ENCODE data around the gene BCKDHB. TPM values are rescaled to one million over a fixed set of nuclear protein-coding genes. Genes with fewer than 3 reads are reported as not detected.
"Not testable (repeated sequence)": the region's sequence is repeated elsewhere in the genome, so short reads cannot be mapped to it uniquely, and the experiment has no call there.

The BCKDHB gene
- polyA plus RNA-seq (13.8 to 20.9 TPM (median 13.9 TPM) in 3 replicates), polyA minus RNA-seq (2.5 to 17.5 TPM (median 9.2 TPM) in 3 replicates)
- polyA plus RNA-seq (2011; ENCODE audit: low read depth): 3.9 TPM
- polyA plus RNA-seq (2011; cell fraction: cytosol; rRNA removed): 10.8 and 17.4 TPM in 2 replicates
- 12.1 and 16.8 TPM in 2 replicates for polyA plus RNA-seq (2011; cell fraction: nucleus; rRNA removed)
- 5.6 and 8.5 TPM in 2 replicates for polyA plus RNA-seq (2012; ENCODE audit: low replicate concordance)
- polyA minus RNA-seq (2011; cell fraction: cytosol; rRNA and poly(A)+ RNA removed): 7.1 TPM
- 7.9 and 15.7 TPM in 2 replicates for polyA minus RNA-seq (2011; cell fraction: nucleus; rRNA and poly(A)+ RNA removed)

- DNase-seq (ENCODE audit: low read depth, low spot score): peak; percentile 76
- Histone ChIP-seq H3K79me2 (ENCODE audit: control insufficient read depth, insufficient read depth, low read length) (no peaks in the 10 kb centered on the region), H2AFZ (ENCODE audit: control insufficient read depth, low read length) (peak within 1 kb of the TSS; percentile 92), H3K4me2 (ENCODE audit: control insufficient read depth, extremely low read depth, insufficient read depth, low read depth, low read length) (peak within 1 kb of the TSS; percentile 77), H3K4me3 (ENCODE audit: control insufficient read depth in 2 of 3, extremely low read depth in 1 of 3, insufficient read depth in 2 of 3, low read depth in 1 of 3, low read length in 3 of 3) (peak within 1 kb of the TSS; percentile 74 to 90 (median 81)), H4K20me1 (ENCODE audit: control insufficient read depth, extremely low read depth, insufficient read depth, low read length) (no peaks in the 10 kb centered on the region), H3K9ac (ENCODE audit: control insufficient read depth, extremely low read depth, insufficient read depth, low read length) (peak within 1 kb of the TSS; percentile 69), H3K27me3 (ENCODE audit: control insufficient read depth, extremely low read depth, insufficient read depth, low read length) (no peaks in the 10 kb centered on the region), H3K36me3 (ENCODE audit: control insufficient read depth in 2 of 2, extremely low read depth in 1 of 2, insufficient read depth in 2 of 2, low read length in 2 of 2) (peaks cover 0 to 1% of the 10 kb centered on the region in 2 experiments), H3K9me1 (ENCODE audit: control insufficient read depth, extremely low read depth, insufficient read depth, low read length) (no peaks in the 10 kb centered on the region), H3K27ac (ENCODE audit: control insufficient read depth, insufficient read depth, low read length) (peak within 1 kb of the TSS; percentile 53), H3K4me1 (ENCODE audit: control insufficient read depth, extremely low read depth, insufficient read depth, low read length) (no peaks in the 10 kb centered on the region), H3K9me3 (ENCODE audit: control insufficient read depth, low read depth, low read length) (no peaks in the 10 kb centered on the region)
- peak; percentile 90 for FAIRE-seq
- TF ChIP-seq EZH2 (IDR thresholded peaks at IDR 0.05; ENCODE audit: low read length): no peak
- dilution Hi-C loops (cut with MboI; ENCODE audit: extremely low pct_ligation_motif_present, low sequenced_read_pairs): no loop called here
These were observed at the start of gene BCKDHB for GRCh38 chr6:80106418-80107235. Gene BCKDHB, plus strand, starts transcription at chr6:80106671. Its CDS starts 23 bp downstream, at chr6:80106694.

DNA sequence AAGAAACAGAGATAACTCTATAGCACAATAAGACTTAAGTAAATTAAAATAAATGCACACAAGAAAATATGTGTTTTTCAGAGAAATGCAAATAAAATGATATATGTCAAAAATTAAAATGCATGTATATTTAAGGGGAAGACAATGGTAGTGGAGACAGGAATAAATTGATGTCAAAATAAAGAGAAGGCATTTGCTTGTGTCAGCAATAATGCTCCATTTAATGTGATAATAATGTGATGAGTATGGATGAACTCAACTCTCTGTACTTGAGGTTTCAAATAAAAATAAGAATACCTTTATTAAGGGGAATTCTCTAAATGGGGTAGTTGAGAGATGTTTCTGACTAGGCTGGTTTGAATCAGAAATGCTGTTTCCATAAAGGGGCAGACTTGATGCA lies 45.7 kb upstream of the BCKDHB start:
- Histone ChIP-seq H3K9me1 (ENCODE audit: control insufficient read depth, extremely low read depth, insufficient read depth, low read length) (no peaks in the 10 kb centered on the region), H3K9ac (ENCODE audit: control insufficient read depth, extremely low read depth, insufficient read depth, low read length) (no peak overlapping the region), H4K20me1 (ENCODE audit: control insufficient read depth, extremely low read depth, insufficient read depth, low read length) (no peaks in the 10 kb centered on the region), H3K27ac (ENCODE audit: control insufficient read depth, insufficient read depth, low read length) (no peak overlapping the region), H3K9me3 (ENCODE audit: control insufficient read depth, low read depth, low read length) (no peaks in the 10 kb centered on the region), H2AFZ (ENCODE audit: control insufficient read depth, low read length) (no peak overlapping the region), H3K4me3 (ENCODE audit: control insufficient read depth in 2 of 3, extremely low read depth in 1 of 3, insufficient read depth in 2 of 3, low read depth in 1 of 3, low read length in 3 of 3) (no peak overlapping the region), H3K4me2 (ENCODE audit: control insufficient read depth, extremely low read depth, insufficient read depth, low read depth, low read length) (no peak overlapping the region), H3K27me3 (ENCODE audit: control insufficient read depth, extremely low read depth, insufficient read depth, low read length) (no peaks in the 10 kb centered on the region), H3K36me3 (ENCODE audit: control insufficient read depth in 2 of 2, extremely low read depth in 1 of 2, insufficient read depth in 2 of 2, low read length in 2 of 2) (no peaks in the 10 kb centered on the region), H3K79me2 (ENCODE audit: control insufficient read depth, insufficient read depth, low read length) (no peaks in the 10 kb centered on the region), H3K4me1 (ENCODE audit: control insufficient read depth, extremely low read depth, insufficient read depth, low read length) (no peaks in the 10 kb centered on the region)
- no peak for DNase-seq (ENCODE audit: low read depth, low spot score)
- FAIRE-seq: no peak
- TF ChIP-seq, protein P1, sequence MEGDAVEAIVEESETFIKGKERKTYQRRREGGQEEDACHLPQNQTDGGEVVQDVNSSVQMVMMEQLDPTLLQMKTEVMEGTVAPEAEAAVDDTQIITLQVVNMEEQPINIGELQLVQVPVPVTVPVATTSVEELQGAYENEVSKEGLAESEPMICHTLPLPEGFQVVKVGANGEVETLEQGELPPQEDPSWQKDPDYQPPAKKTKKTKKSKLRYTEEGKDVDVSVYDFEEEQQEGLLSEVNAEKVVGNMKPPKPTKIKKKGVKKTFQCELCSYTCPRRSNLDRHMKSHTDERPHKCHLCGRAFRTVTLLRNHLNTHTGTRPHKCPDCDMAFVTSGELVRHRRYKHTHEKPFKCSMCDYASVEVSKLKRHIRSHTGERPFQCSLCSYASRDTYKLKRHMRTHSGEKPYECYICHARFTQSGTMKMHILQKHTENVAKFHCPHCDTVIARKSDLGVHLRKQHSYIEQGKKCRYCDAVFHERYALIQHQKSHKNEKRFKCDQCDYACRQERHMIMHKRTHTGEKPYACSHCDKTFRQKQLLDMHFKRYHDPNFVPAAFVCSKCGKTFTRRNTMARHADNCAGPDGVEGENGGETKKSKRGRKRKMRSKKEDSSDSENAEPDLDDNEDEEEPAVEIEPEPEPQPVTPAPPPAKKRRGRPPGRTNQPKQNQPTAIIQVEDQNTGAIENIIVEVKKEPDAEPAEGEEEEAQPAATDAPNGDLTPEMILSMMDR (optimal IDR thresholded peaks at IDR 0.05 in 1 of 3, IDR thresholded peaks at IDR 0.05 in 1 of 3, conservative IDR thresholded peaks at IDR 0.05 in 1 of 3; ENCODE audit: extremely low read depth in 1 of 3, insufficient read depth in 2 of 3, low read length in 3 of 3): no peak
- TF ChIP-seq EZH2 (IDR thresholded peaks at IDR 0.05; ENCODE audit: low read length): no peak
- dilution Hi-C loops (cut with MboI; ENCODE audit: extremely low pct_ligation_motif_present, low sequenced_read_pairs): no loop called here

GRCh38 chr6:80068146-80068545 lies 38.3 kb upstream of the BCKDHB start:
- H3K79me2 ChIP-seq (ENCODE audit: control insufficient read depth, insufficient read depth, low read length); H3K36me3 ChIP-seq (ENCODE audit: control insufficient read depth in 2 of 2, extremely low read depth in 1 of 2, insufficient read depth in 2 of 2, low read length in 2 of 2); H2AFZ ChIP-seq (ENCODE audit: control insufficient read depth, low read length); H3K4me2 ChIP-seq (ENCODE audit: control insufficient read depth, extremely low read depth, insufficient read depth, low read depth, low read length); H3K9me1 ChIP-seq (ENCODE audit: control insufficient read depth, extremely low read depth, insufficient read depth, low read length); H4K20me1 ChIP-seq (ENCODE audit: control insufficient read depth, extremely low read depth, insufficient read depth, low read length); DNase-seq (ENCODE audit: low read depth, low spot score); H3K27me3 ChIP-seq (ENCODE audit: control insufficient read depth, extremely low read depth, insufficient read depth, low read length); H3K9ac ChIP-seq (ENCODE audit: control insufficient read depth, extremely low read depth, insufficient read depth, low read length); H3K4me3 ChIP-seq (ENCODE audit: control insufficient read depth in 2 of 3, extremely low read depth in 1 of 3, insufficient read depth in 2 of 3, low read depth in 1 of 3, low read length in 3 of 3); dilution Hi-C loops (cut with MboI; ENCODE audit: extremely low pct_ligation_motif_present, low sequenced_read_pairs); H3K4me1 ChIP-seq (ENCODE audit: control insufficient read depth, extremely low read depth, insufficient read depth, low read length); H3K27ac ChIP-seq (ENCODE audit: control insufficient read depth, insufficient read depth, low read length); H3K9me3 ChIP-seq (ENCODE audit: control insufficient read depth, low read depth, low read length): not testable (repeated sequence)
- peak; percentile 55 for FAIRE-seq

DNA sequence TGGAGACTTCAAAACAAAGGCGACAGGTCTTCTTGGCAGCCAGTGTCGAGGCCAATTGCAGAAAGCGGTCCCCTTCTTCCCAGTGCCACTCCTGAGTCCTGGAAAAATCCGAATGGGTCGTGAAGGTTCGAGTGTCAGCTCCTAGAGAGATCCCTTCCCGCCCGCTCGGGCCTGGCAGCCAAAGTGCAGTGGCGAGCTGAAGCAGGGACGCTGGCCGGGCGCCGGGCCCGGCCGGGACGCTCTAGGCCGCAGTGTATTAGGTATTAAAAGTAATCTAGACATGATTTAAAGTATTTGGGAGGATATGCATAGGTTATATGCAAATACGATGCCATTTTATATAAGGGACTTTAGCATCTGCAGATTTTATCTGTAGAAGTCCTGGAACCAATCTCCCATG lies 36.0 kb upstream of the BCKDHB start:
- H3K4me1 ChIP-seq (ENCODE audit: control insufficient read depth, extremely low read depth, insufficient read depth, low read length); H3K79me2 ChIP-seq (ENCODE audit: control insufficient read depth, insufficient read depth, low read length); H3K4me3 ChIP-seq (ENCODE audit: control insufficient read depth in 2 of 3, extremely low read depth in 1 of 3, insufficient read depth in 2 of 3, low read depth in 1 of 3, low read length in 3 of 3); H3K27me3 ChIP-seq (ENCODE audit: control insufficient read depth, extremely low read depth, insufficient read depth, low read length); dilution Hi-C loops (cut with MboI; ENCODE audit: extremely low pct_ligation_motif_present, low sequenced_read_pairs); H3K36me3 ChIP-seq (ENCODE audit: control insufficient read depth in 2 of 2, extremely low read depth in 1 of 2, insufficient read depth in 2 of 2, low read length in 2 of 2); H3K4me2 ChIP-seq (ENCODE audit: control insufficient read depth, extremely low read depth, insufficient read depth, low read depth, low read length); DNase-seq (ENCODE audit: low read depth, low spot score); FAIRE-seq; H4K20me1 ChIP-seq (ENCODE audit: control insufficient read depth, extremely low read depth, insufficient read depth, low read length); H3K9me3 ChIP-seq (ENCODE audit: control insufficient read depth, low read depth, low read length); H3K9ac ChIP-seq (ENCODE audit: control insufficient read depth, extremely low read depth, insufficient read depth, low read length); H3K27ac ChIP-seq (ENCODE audit: control insufficient read depth, insufficient read depth, low read length); H3K9me1 ChIP-seq (ENCODE audit: control insufficient read depth, extremely low read depth, insufficient read depth, low read length); H2AFZ ChIP-seq (ENCODE audit: control insufficient read depth, low read length): not testable (repeated sequence)
